ENCODE measurements around the gene NMUR1.
"Not testable (repeated sequence)": the region's sequence is repeated elsewhere in the genome, so short reads cannot be mapped to it uniquely, and the experiment has no call there.

The NMUR1 gene

DNA sequence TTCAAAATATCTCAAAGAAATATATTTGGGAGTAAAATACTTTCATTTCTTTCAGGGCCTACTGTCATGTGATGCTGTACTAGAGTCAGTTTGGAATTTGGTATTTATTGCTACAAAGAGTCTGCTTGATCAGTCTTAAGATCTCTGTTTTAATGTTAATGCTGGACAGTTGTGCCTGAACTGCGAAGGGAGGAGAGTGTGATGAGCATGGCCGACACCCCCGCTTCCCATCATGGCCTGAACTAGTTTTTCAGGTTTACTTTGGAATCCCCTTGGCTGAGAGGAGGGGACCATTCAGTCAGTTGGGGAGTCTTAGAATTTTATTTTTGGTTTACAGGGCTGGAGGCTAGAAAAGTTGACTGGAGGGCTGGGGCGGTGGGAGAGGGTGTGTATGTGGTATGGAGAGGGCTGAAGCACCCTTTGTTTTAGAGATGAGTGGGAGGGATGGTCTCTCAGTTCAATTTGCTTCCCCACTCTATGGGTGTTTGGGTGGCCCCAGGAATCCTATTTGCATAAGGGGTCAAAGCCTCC is 41.5 kb upstream of the NMUR1 start:
- Histone ChIP-seq H3K27me3 (ENCODE audit: insufficient read depth, insufficient read length) (no peaks in the 10 kb centered on the region), H3K36me3 (ENCODE audit: insufficient read depth, insufficient read length, low read length) (no peaks in the 10 kb centered on the region), H3K9me3 (ENCODE audit: insufficient read depth, low read length) (no peaks in the 10 kb centered on the region), H3K4me1 (ENCODE audit: insufficient read depth, insufficient read length) (peaks cover 35% of the 10 kb centered on the region), H3K4me3 (ENCODE audit: insufficient read length, low read depth) (no peak overlapping the region), H3K9ac (ENCODE audit: insufficient read length, low read depth) (peak overlapping the region; percentile 24)
- no peak for TF ChIP-seq YY1 (IDR thresholded peaks at IDR 0.05; ENCODE audit: insufficient read depth, insufficient read length)
- TF ChIP-seq ZNF274 (IDR thresholded peaks at IDR 0.05; ENCODE audit: low read depth, low read length), result no peak
- no peak for TF ChIP-seq SUZ12 (IDR thresholded peaks at IDR 0.05; ENCODE audit: extremely low read depth, insufficient read depth, insufficient read length)
- no peak for DNase-seq (ENCODE audit: low read depth, low spot score)

DNA sequence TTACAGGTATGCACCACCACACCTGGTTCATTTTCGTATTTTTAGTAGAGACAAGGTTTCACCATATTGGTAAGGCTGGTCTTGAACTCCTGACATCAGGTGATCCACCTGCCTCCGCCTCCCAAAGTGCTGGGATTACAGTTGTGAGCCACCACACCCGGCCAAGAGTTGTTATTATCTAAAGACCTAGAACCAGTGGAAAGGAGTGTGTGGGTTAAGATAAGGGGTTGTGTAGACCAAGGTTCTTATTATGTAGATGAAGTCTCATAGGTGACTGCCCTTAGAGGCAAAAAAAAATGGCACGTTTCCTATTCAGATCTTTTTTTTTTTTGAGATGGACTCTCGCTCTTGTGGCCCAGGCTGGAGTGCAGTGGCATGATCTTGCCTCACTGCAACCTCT is 40.7 kb upstream of the NMUR1 start:
- H3K4me3 ChIP-seq (ENCODE audit: insufficient read length, low read depth); H3K9me3 ChIP-seq (ENCODE audit: insufficient read depth, low read length); DNase-seq (ENCODE audit: low read depth, low spot score); H3K9ac ChIP-seq (ENCODE audit: insufficient read length, low read depth); H3K36me3 ChIP-seq (ENCODE audit: insufficient read depth, insufficient read length, low read length); H3K27me3 ChIP-seq (ENCODE audit: insufficient read depth, insufficient read length): not testable (repeated sequence)
- H3K4me1 ChIP-seq (ENCODE audit: insufficient read depth, insufficient read length), result peaks cover 28% of the 10 kb centered on the region

DNA sequence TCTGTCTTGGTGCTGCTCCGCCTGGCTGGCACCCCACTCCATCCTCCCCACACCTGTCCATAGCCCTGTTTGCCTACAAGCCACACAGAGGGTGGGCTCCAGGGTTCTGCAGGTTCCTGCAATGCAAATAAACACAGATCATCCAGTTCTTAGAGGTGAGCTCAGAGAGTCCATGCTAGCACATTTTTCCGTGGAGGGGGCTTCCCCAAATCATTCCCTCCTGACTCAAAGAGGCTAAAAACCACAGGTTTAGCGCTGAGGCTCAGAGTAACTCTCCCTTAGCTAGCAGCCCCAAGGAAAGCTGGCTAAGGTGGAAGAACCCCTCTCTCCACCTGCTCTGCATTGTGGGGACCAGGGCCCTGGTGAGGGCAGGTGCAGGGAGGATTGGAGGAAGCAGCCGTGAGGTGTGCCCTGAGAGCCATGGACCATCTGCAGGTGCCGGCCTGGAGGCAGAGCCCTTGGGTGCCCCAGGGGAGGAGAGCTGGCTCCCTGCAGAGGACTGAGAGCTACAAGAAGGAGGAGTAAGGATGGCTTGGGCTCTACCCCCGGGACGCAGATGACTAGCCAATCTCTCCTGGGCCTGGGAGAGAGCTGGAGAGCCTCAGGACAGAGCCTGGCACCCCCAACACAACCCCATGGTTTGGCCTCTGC is 38.7 kb upstream of the NMUR1 start:
- Histone ChIP-seq H3K9ac (ENCODE audit: insufficient read length, low read depth) (peak overlapping the region; percentile 58), H3K36me3 (ENCODE audit: insufficient read depth, insufficient read length, low read length) (no peaks in the 10 kb centered on the region), H3K27me3 (ENCODE audit: insufficient read depth, insufficient read length) (no peaks in the 10 kb centered on the region), H3K9me3 (ENCODE audit: insufficient read depth, low read length) (peaks cover 9% of the 10 kb centered on the region; the same call in 1 of the 2 replicates), H3K4me1 (ENCODE audit: insufficient read depth, insufficient read length) (peaks cover 17% of the 10 kb centered on the region), H3K4me3 (ENCODE audit: insufficient read length, low read depth) (no peak overlapping the region)
- DNase-seq (ENCODE audit: low read depth, low spot score), result no peak
- no peak for TF ChIP-seq YY1 (IDR thresholded peaks at IDR 0.05; ENCODE audit: insufficient read depth, insufficient read length)
- no peak for TF ChIP-seq SUZ12 (IDR thresholded peaks at IDR 0.05; ENCODE audit: extremely low read depth, insufficient read depth, insufficient read length)
- TF ChIP-seq ZNF274 (IDR thresholded peaks at IDR 0.05; ENCODE audit: low read depth, low read length), result no peak

DNA sequence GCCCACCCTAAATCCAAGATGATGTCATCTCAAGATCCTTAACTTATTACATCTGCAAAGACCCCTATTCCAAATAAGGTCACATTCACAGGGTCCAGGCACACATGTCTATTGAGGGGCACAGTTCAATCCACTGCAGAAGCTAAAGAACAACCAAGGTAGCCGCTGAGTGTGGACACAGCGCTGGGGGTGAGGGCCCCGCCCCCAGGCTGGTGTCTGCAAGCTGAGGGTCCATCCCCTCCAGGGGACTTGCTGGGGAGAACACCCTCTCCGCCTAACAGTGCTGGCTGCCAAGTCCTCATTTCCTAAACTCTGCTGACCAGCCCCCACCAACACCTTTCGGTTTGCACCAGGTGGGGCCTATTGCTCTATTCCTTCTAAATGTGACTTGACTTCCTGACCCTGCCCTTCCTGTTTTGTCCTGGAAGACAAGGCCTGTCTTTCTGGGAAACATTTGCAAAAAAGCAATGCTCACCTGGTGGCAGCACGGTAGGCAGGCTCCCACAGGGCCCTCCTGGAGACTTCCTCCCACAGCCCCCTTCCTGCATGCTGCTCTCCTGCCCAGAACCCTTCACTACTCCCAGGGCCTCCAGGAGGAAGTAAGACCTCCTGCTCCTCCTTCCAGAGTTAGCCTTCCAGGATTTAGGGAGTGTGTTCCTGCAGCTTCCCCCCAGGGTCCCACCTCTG is 38.0 kb upstream of the NMUR1 start:
- Histone ChIP-seq H3K4me1 (ENCODE audit: insufficient read depth, insufficient read length) (peaks cover 13% of the 10 kb centered on the region), H3K4me3 (ENCODE audit: insufficient read length, low read depth) (no peak overlapping the region), H3K27me3 (ENCODE audit: insufficient read depth, insufficient read length) (no peaks in the 10 kb centered on the region), H3K36me3 (ENCODE audit: insufficient read depth, insufficient read length, low read length) (no peaks in the 10 kb centered on the region), H3K9me3 (ENCODE audit: insufficient read depth, low read length) (peaks cover 9% of the 10 kb centered on the region; the same call in 1 of the 2 replicates), H3K9ac (ENCODE audit: insufficient read length, low read depth) (peak overlapping the region; percentile 58)
- TF ChIP-seq YY1 (IDR thresholded peaks at IDR 0.05; ENCODE audit: insufficient read depth, insufficient read length), result no peak
- TF ChIP-seq SUZ12 (IDR thresholded peaks at IDR 0.05; ENCODE audit: extremely low read depth, insufficient read depth, insufficient read length), result no peak
- TF ChIP-seq ZNF274 (IDR thresholded peaks at IDR 0.05; ENCODE audit: low read depth, low read length), result no peak
- DNase-seq (ENCODE audit: low read depth, low spot score), result no peak

DNA sequence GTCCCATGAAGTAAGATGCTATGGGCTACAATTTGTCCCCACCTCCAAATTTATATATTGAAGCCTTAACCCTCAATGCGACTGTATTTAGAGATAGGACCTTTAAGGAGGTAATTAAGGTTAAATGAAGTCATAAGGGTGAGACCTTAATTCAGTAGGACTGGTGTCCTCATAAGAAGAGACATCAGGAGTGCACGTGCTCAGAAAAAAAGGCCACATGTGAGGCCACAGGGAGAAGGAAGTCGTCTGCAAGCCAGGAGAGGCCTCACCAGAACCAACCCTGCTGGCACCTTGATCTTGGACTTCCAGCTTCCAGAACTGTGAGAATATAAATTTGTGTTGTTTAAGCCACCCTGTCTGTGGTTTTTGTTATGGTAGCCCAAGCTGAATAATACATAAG is 36.9 kb upstream of the NMUR1 start:
- peaks cover 9% of the 10 kb centered on the region; the same call in 1 of the 2 replicates for H3K9me3 ChIP-seq (ENCODE audit: insufficient read depth, low read length)
- DNase-seq (ENCODE audit: low read depth, low spot score), result no peak
- H3K4me1 ChIP-seq (ENCODE audit: insufficient read depth, insufficient read length), result peaks cover 12% of the 10 kb centered on the region
- no peak for TF ChIP-seq SUZ12 (IDR thresholded peaks at IDR 0.05; ENCODE audit: extremely low read depth, insufficient read depth, insufficient read length)
- no peak for TF ChIP-seq ZNF274 (IDR thresholded peaks at IDR 0.05; ENCODE audit: low read depth, low read length)
- TF ChIP-seq YY1 (IDR thresholded peaks at IDR 0.05; ENCODE audit: insufficient read depth, insufficient read length), result no peak
- H3K4me3 ChIP-seq (ENCODE audit: insufficient read length, low read depth), result no peak overlapping the region
- H3K9ac ChIP-seq (ENCODE audit: insufficient read length, low read depth), result no peak overlapping the region
- H3K27me3 ChIP-seq (ENCODE audit: insufficient read depth, insufficient read length), result no peaks in the 10 kb centered on the region
- H3K36me3 ChIP-seq (ENCODE audit: insufficient read depth, insufficient read length, low read length), result no peaks in the 10 kb centered on the region

DNA sequence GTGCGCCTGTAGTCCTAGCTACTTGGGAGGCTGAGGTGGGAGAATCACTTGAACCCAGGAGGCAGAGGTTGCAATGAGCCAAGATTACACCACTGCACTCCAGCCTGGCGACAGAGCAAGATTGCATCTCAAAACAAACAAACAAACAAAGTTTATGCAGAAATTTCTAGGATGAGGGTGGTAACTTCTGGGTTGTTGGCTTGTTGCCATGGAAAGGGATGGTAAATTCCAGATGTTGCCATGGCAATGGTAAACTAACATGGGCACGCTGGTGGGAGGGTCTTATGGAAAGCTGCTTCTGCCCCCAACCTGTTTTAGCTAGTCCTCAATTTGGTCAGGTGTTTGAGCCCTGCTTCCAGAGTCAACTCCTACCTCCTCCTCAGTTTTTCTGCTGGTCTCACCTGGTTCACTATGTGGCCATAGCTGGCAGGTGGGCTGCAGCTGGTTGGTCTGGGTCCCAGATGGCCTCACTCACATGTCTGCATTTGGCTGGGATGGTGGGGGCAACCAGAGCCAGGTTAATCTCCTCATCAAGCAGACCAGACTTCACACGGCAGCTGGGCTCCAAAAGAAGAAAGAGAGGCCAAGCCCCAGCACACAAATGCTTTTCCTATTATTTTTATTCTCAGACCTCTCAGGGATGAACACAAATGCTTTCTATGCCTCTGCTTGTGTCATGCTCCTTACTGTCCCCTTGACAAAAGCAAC is 35.8 kb upstream of the NMUR1 start:
- TF ChIP-seq ZNF274 (IDR thresholded peaks at IDR 0.05; ENCODE audit: low read depth, low read length), result no peak
- TF ChIP-seq SUZ12 (IDR thresholded peaks at IDR 0.05; ENCODE audit: extremely low read depth, insufficient read depth, insufficient read length), result no peak
- no peak for TF ChIP-seq YY1 (IDR thresholded peaks at IDR 0.05; ENCODE audit: insufficient read depth, insufficient read length)

More for the DNA sequence above, 35.8 kb upstream of the NMUR1 start:
- DNase-seq (ENCODE audit: low read depth, low spot score), result no peak
- Histone ChIP-seq H3K36me3 (ENCODE audit: insufficient read depth, insufficient read length, low read length) (no peaks in the 10 kb centered on the region), H3K27me3 (ENCODE audit: insufficient read depth, insufficient read length) (no peaks in the 10 kb centered on the region), H3K4me3 (ENCODE audit: insufficient read length, low read depth) (no peak overlapping the region), H3K4me1 (ENCODE audit: insufficient read depth, insufficient read length) (peaks cover 12% of the 10 kb centered on the region), H3K9me3 (ENCODE audit: insufficient read depth, low read length) (peaks cover 9% of the 10 kb centered on the region; the same call in 1 of the 2 replicates), H3K9ac (ENCODE audit: insufficient read length, low read depth) (no peak overlapping the region)
